NCI-H774 (cell line): Measurements from ENCODE around the gene NOTCH1.
"Not testable (repeated sequence)": the region's sequence is repeated elsewhere in the genome, so short reads cannot be mapped to it uniquely, and the experiment has no call there.

ENCODE experiments used
- DNase-seq: peaks from one replicate; lab custom pipeline; 2025; lab: John Stamatoyannopoulos, UW

Gene NOTCH1

GRCh38 chr9:136545965-136546696, at the start of gene NOTCH1:
NOTCH1 (minus strand) TSS chr9:136546048; CDS start chr9:136545786, 262 bp downstream.
- DNase-seq = peak; percentile 78

- no peak for DNase-seq
Observed at GRCh38 chr9:136594492-136594891, 48.6 kb upstream of the NOTCH1 start.

DNA sequence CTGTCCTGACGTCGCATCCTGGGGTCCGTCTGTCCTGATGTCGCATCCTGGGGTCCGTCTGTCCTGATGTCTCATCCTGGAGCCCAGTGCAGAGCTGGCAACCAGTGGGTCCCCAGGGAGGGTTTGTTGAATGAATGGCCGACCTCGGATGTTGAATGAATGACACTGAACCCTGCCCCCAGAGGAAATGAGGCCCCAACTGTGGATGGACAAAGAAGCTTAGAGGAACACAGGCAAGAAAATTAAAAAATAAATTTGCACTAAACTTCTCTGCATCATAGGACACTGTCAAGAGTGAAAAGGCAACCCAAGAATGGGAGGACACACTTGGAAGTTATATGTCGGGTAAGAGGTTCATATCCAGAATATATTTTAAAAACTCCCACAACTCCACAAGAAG, 47.7 kb upstream of the NOTCH1 start:
- no peak for DNase-seq

GRCh38 chr9:136592666-136593065, 46.8 kb upstream of the NOTCH1 start:
- DNase-seq = no peak

DNA sequence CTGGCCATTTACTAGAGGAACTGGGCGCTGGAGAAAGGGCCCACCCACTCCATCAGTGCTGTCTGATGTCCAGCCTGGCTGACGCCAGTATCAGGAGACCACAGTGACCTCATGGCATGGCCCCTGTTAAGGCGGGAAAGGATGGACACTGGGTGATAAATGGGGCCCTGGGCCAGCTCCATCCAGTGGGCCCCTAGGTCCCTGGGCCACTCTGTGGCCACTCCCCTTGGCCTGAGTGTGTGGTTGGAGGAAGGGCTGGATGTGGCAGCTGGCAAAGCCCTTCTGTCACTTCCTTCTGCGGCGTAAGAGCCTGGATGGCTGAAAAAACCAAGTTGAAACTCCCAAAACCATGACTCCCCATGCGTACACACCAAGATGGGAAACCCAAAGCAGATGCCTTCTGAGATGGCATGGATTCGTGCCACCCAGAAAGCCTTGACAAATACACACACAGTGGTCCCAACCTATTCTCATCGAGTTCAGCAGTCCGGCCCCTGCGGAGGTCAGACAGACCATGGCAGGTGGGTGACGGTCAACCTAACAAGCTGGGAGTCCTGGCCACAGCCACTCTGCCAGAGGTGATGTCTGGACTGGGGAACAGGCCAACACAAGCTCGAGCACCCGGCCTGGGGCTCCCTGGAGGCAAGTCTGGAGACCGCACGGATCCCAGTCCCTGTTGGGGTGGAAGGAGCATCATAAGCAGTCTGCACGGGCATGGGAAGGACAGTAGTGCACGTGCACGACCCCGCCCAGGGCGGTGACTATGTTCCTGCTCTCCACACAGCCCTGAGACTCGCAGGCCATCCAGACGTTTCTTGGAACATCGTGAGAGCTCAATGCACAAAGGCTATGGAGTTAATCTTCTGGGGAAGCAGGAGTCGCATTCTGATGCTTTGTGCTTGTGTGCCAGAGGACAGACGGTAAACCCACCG, 45.2 kb upstream of the NOTCH1 start:
- no peak for DNase-seq

GRCh38 chr9:136589766-136590763, 44.2 kb upstream of the NOTCH1 start:
- no peak for DNase-seq

GRCh38 chr9:136588663-136589464, 43.0 kb upstream of the NOTCH1 start:
- DNase-seq = no peak

GRCh38 chr9:136587944-136588662, 42.3 kb upstream of the NOTCH1 start:
- no peak for DNase-seq

DNA sequence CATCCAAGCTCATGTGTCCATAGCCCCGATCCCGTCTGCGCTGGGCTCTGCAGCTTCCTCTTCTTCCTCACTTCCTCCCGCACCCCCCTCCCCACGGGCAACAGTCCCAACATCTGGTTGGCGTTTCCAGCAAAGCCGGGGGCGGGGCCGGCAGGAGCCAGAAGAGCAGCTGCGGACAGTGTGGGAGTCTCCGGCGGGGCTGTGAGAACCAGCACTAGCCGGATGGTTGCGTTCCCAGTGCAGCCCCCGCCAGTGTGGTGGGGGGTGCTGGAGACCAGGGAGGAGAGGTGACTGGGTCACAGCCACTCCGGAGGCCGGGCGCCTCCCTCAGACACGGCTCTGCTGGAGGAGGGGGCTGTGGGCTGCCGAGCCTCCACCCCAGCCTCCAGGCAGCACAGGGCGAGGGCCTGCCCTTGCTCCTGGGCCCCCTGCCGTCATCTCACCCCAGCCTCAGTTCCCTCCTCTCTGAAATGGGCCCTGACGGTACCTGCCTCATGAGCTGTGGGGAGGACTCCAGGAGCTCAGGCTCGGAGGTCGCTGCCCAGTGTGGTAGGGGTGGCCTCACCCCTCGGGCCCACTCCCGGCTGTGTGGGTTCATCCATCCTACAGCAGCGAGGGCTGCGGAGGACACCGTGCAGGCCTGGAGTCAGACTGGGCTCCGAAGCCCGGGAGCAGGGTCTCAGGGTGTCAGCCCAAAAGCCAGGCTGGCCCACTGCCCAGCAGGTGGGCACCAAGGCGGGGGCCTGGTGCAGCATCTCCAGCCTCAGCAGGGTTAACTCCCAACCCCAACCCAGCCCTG, 41.5 kb upstream of the NOTCH1 start:
- no peak for DNase-seq

DNA sequence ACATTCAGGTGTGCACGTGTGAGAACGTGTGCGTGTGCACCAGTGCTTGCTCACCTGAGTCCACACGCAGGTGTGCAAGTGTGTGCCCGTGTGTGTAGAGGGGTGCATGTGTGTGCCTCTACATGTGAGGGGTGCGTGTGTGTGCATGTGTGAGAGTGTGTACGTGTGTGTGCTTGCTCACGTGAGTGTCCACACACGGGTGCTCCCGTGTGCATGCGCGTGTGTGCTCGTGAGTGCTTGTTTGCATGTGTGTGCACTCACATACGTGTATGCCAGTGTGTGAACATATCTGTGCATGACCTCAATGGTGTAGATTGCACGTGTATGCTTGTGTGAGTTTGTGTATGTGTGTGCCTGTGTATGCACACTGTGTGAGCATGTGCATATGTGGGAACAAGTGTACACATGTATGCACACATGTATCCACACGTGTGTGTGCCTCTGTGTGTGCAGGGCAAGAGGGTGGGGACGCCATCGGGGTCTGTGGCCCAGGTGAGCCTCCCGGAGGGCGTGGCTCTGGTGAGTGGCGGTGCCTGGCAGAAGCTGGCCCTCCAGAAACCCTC, 40.6 kb upstream of the NOTCH1 start:
- no peak for DNase-seq

DNA sequence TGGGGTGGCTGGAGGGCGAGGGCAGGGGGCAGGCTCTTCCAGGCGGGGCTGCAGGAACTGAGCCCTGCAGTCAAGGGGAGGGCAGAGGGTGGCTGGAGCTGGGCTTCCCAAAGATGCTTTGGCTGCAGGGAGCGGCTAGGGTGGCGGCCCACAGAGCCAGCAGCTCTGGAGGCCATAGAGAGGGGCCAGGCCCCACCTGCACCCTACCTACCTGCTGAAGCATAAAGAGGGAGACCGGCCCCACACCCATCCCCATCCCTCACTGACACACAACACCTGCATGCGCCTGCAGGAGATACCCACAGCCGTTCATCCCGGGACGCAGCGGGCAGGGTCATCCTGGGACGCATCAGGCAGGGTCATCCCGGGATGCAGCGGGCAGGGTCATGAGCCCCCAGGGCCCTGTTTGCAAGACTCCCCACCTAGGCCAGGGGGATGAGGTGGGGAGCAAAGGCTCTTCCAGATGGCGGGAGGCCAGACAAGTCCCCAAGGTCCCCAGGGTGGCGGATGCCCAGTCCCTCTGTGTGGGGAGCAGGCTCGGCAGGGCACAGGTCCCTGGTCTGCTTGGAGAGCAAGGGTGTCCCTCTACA, 39.8 kb upstream of the NOTCH1 start:
- DNase-seq = no peak

DNA sequence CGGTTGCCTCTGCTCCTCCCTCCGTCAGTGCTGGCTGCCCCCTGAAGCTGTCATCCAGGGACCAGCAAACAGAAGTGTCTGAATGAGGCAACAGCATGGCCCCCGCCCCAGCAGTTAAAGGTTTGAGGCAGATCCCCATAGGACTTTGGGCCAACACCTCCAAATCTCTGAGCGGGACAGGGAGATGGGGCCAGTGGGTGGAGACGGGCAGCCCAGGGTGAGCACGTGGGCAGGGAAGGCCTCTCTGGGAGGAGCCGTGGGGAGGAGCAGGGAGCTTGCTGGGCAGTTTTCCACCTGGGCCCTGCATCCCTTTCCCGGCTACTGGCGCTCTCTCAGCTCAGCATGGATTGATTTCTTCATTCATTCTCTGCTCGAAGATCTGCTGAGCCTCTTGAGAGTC, 39.1 kb upstream of the NOTCH1 start:
- DNase-seq = no peak

DNA sequence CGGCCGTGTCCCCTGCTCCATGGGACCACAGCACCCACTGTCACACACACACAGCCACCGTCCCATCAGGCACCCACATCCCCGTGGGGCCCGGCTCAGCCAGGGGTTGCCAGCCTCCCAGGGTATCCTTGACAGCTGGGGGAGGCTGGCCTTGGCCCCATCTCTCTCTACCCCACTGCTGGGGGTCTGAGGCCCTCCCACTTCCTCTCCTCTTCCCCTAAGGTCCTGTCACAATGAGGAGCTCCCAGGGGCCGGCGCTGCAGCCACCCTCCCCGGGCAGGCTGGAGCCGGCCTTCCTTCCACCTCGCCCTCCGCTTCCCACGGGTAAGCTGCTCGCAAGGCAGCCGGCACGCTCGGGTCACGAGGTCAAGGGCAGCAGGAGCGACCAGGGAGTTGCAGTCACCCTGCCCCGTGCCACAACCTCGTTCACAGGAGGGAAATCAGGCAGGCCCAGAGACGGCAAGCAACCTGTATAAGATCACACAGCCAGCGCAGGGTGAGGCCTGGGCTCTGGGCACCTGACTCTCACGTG, 38.6 kb upstream of the NOTCH1 start:
- DNase-seq = no peak

DNA sequence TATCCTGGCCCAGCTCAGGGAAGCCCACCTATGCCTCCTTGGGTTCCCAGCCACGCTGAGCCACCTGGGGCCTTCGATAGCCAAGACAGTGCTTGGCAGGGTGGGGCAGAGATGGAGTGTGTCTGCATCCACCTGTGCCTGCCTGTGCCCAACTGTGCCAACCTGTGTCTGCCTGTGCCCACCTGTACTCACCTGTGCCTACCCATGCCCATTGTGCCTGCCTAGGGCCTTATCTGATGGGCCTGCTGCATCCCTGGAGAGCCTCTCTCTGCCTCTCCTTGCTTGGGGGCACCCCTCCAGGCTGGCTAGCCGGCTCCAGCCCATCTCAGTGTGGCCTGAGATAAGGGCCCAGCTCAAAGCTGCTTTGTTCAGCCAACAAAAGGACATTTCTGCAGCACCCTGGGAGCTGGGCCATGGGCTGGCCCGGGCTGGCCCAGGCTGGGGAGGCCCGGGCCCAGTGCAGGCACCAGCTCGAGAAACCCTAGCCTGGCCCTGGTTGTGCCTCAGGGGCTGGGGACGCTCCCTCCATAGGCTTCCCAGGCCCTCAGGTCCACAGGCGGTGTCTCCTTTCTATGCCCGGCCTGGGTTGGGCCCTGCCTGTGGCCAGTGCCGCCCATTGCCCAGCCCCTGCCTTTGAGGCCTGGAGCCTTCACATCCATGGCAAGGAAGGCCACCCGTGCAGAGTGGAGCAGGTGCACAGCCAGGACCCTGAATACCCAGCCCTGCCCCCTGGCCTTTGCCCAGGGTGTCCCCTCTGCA, 37.3 kb upstream of the NOTCH1 start:
- DNase-seq = no peak

DNA sequence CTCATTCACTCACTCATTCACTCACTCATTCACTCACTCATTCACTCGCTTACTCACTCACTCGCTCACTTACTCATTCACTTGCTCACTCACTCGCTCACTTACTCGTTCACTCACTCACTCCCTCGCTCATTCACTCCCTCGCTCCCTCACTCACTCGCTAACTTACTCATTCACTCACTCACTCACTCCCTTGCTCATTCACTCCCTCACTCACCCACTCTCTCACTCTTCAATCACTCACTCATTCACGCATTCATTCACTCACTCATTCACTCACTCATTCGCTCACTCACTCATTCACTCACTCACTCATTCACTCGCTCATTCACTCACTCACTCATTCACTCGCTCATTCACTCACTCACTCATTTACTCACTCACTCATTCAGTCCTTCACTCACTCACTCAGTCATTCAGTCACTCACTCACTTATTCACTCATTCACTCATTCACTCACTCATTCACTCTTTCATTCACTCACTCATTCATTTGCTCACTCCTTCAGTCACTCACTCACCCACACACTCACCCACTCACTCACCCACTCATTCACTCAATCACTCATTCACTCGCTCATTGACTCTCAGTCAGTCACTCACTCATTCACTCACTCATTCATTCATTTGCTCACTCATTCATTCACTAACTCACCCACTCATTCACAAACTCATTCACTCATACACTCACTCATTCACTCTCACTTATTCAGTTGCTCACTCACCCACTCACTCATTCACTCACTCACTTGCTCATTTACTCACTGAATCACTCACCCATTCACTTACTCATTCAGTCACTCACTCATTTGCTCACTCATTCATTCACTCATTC, 36.0 kb upstream of the NOTCH1 start:
- no peak for DNase-seq

- not testable (repeated sequence) for DNase-seq
Observed at GRCh38 chr9:136579650-136580219, 33.9 kb upstream of the NOTCH1 start.
